K562 (cell line): Measurements from ENCODE around the gene FOXA3. TPM values are rescaled to one million over a fixed set of nuclear protein-coding genes. Genes with fewer than 3 reads are reported as not detected.
A peak's percentile ranks its signal among the peaks of the same experiment; 100 is the strongest.

Experiments used
- BHLHE40 ChIP-seq: IDR thresholded peaks from 2 replicates; pipeline ENCODE4 v1.6.1; 2011; ENCODE audit warnings: low read length, improper control_type of control experiment
- ELF1 ChIP-seq: fragments of 200-800 bp; sonication (Bioruptor generic); IDR thresholded peaks from 2 replicates; pipeline ENCODE4 v1.6.1; 2016; ENCODE audit warnings: missing genetic modification characterization, missing compliant biosample characterization
- EP400 ChIP-seq: fragments of 450-650 bp; IDR thresholded peaks from 2 replicates; pipeline ENCODE4 v1.6.1; 2017; ENCODE audit warnings: antibody characterized with exemption, mild to moderate bottlenecking, moderate library complexity
- ETV1 ChIP-seq: fragments of 450-650 bp; conservative IDR thresholded peaks from 2 replicates; pipeline ENCODE4 v1.6.1; 2016; ENCODE audit warnings: missing genetic modification characterization, control low read depth, low read depth, missing compliant biosample characterization
- HMGXB4 ChIP-seq: sonication (generic); formaldehyde crosslinking; IDR thresholded peaks from 2 replicates; pipeline ENCODE4 v1.8.1; 2023; ENCODE audit warnings: mild to moderate bottlenecking, missing genetic modification reagents
- KLF13 ChIP-seq: fragments of 450-650 bp; IDR thresholded peaks from 2 replicates; pipeline ENCODE4 v1.6.1; 2016; ENCODE audit warnings: missing genetic modification characterization, low read depth, mild to moderate bottlenecking, missing compliant biosample characterization, moderate library complexity, borderline replicate concordance
- SIX5 ChIP-seq, 2 experiments: IDR thresholded peaks; 2 replicates each; pipeline ENCODE4 v1.6.1; 2011; ENCODE audit warnings: low read length in 2 of 2, borderline replicate concordance in 1 of 2, low read depth in 1 of 2, mild to moderate bottlenecking in 1 of 2, moderate library complexity in 1 of 2; ENCODE audit not compliant: insufficient read depth in 1 of 2
- ZNF121 ChIP-seq: sonication (generic); formaldehyde crosslinking; conservative IDR thresholded peaks from 2 replicates; pipeline ENCODE4 v1.8.0; 2022; ENCODE audit warnings: missing genetic modification reagents
- ZNF740 ChIP-seq, 3 experiments: fragments of 200-800 bp in 1 of 3; sonication (Bioruptor generic) in 1 of 3; sonication (generic) in 1 of 3; formaldehyde crosslinking in 1 of 3; IDR thresholded peaks; 2 replicates each; pipeline versions ENCODE4 v1.6.1 to v1.8.0; 2016 to 2022; ENCODE audit warnings: mild to moderate bottlenecking in 2 of 3, missing compliant biosample characterization in 2 of 3, missing genetic modification characterization in 2 of 3, missing genetic modification reagents in 1 of 3
- polyA plus RNA-seq, 8 experiments: library from polyadenylated mRNA; depleted of rRNA in 4 of 8; stranded (reverse) in 5 of 8; unstranded in 3 of 8; fragments of >200 nt; fragmentation: Nextera tagmentation in 2 of 8; fragmentation: Illumina TruSeq in 1 of 8; extraction: Ambion mirVana in 2 of 8; extraction: Trizol in 1 of 8; gene quantifications; 2 replicates each; pipeline versions ENCODE4 v1.2.1 to v1.2.3, GENCODE V29; 2011 to 2014; ENCODE audit warnings: inconsistent platforms in 1 of 8, missing spikeins in 1 of 8
- total RNA-seq, 7 experiments: library from RNA; depleted of rRNA in 6 of 7; stranded (reverse); fragments of >200 nt in 6 of 7; fragmentation: Illumina TruSeq in 2 of 7; extraction: Trizol in 2 of 7; gene quantifications; 2 replicates each; pipeline versions ENCODE4 v1.2.1 to v1.2.3, GENCODE V29; 2011 to 2021; ENCODE audit warnings: low replicate concordance in 1 of 7
- TF ChIP-seq, protein P1 (sequence below): fragments of 450-650 bp; IDR thresholded peaks from 2 replicates; pipeline ENCODE4 v1.6.1; 2017; ENCODE audit warnings: mild to moderate bottlenecking, moderate library complexity
- TF ChIP-seq, protein P2 (sequence below), 2 experiments: fragments of 450-650 bp in 1 of 2; sonication (generic) in 1 of 2; formaldehyde crosslinking in 1 of 2; IDR thresholded peaks; 2 replicates each; pipeline versions ENCODE4 v1.7.1 to v1.9.0; 2016 to 2022; ENCODE audit warnings: inconsistent platforms in 1 of 2, mild to moderate bottlenecking in 1 of 2, missing genetic modification reagents in 1 of 2

Gene FOXA3
- total and polyA plus RNA-seq, 9 of the 15 experiments (the other 6 are each of a cell fraction or from before 2014, with no cell fraction given), result 1.3 to 15.5 (median 4.7) TPM

DNA sequence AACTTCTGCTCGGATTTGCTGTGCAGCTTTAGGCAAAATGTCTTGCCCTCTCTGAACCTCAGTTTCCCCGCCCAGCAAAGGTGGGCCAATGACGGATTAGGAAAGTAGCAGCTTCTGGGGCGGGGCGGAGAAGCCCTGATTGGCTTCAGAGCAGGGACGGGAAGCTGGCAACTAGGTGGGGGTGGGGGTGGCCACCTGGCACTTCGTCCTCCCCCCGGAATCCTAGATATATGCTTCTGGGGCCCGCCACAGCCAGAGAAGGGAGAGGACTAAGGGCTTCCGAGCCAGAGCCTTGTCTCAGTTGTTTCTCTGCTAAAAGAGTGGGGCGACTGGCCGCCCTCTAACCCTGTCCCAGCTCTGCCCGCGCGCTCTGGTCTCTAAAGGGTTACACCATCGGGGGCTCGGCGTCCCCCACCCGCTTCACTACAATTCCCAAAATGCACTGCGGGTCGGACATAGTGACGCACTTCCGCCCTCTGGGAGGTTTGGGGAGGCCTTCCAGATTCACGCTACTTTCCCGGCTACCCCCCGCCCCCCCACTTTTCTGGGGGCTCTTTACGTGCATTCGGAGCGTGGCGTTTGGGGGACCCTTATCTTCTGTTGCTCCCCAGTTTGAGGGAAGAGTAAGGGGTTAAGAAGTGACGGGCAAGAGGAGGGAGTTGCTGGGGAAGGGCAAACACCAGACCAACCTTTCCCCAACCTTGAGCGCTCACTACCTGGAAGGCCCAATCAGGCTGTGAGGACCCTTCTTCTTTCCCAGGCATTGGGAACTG is 22.5 kb downstream of the FOXA3 start (continued):
- TF ChIP-seq ETV1 (tag) (peak; percentile 53), KLF13 (tag) (peak; percentile 33; the same call in 1 of the 2 replicates), EP400 (peak; percentile 78), ZNF121 (no peak), HMGXB4 (no peak), SIX5 (IDR thresholded peaks at IDR 0.05; ENCODE audit: borderline replicate concordance in 1 of 2, insufficient read depth in 1 of 2, low read depth in 1 of 2, low read length in 2 of 2) (peak; percentile 64 to 82), BHLHE40 (peak; percentile 27; the same call in 1 of the 2 replicates), ELF1 (peak; percentile 23; the same call in 1 of the 2 replicates), ZNF740 (CRISPR knock-in tag; IDR thresholded peaks at IDR 0.05) (peak; percentile 87), ZNF740 (tag; IDR thresholded peaks at IDR 0.05) (peak in 1 of 2 experiments; percentile 40; a peak in 2 of 4 replicates)
- TF ChIP-seq, protein P1, sequence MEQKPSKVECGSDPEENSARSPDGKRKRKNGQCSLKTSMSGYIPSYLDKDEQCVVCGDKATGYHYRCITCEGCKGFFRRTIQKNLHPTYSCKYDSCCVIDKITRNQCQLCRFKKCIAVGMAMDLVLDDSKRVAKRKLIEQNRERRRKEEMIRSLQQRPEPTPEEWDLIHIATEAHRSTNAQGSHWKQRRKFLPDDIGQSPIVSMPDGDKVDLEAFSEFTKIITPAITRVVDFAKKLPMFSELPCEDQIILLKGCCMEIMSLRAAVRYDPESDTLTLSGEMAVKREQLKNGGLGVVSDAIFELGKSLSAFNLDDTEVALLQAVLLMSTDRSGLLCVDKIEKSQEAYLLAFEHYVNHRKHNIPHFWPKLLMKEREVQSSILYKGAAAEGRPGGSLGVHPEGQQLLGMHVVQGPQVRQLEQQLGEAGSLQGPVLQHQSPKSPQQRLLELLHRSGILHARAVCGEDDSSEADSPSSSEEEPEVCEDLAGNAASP, result no peak
- TF ChIP-seq, protein P2, sequence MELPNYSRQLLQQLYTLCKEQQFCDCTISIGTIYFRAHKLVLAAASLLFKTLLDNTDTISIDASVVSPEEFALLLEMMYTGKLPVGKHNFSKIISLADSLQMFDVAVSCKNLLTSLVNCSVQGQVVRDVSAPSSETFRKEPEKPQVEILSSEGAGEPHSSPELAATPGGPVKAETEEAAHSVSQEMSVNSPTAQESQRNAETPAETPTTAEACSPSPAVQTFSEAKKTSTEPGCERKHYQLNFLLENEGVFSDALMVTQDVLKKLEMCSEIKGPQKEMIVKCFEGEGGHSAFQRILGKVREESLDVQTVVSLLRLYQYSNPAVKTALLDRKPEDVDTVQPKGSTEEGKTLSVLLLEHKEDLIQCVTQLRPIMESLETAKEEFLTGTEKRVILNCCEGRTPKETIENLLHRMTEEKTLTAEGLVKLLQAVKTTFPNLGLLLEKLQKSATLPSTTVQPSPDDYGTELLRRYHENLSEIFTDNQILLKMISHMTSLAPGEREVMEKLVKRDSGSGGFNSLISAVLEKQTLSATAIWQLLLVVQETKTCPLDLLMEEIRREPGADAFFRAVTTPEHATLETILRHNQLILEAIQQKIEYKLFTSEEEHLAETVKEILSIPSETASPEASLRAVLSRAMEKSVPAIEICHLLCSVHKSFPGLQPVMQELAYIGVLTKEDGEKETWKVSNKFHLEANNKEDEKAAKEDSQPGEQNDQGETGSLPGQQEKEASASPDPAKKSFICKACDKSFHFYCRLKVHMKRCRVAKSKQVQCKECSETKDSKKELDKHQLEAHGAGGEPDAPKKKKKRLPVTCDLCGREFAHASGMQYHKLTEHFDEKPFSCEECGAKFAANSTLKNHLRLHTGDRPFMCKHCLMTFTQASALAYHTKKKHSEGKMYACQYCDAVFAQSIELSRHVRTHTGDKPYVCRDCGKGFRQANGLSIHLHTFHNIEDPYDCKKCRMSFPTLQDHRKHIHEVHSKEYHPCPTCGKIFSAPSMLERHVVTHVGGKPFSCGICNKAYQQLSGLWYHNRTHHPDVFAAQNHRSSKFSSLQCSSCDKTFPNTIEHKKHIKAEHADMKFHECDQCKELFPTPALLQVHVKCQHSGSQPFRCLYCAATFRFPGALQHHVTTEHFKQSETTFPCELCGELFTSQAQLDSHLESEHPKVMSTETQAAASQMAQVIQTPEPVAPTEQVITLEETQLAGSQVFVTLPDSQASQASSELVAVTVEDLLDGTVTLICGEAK (IDR thresholded peaks at IDR 0.05), result peak; percentile 90
- TF ChIP-seq, protein P2 (CRISPR knock-in tag; IDR thresholded peaks at IDR 0.05), result no peak
